GM10248 (cell line): ENCODE results near the gene MAP2K3.
"Not testable (repeated sequence)": the region's sequence is repeated elsewhere in the genome, so short reads cannot be mapped to it uniquely, and the experiment has no call there.

Experiments used
- CTCF ChIA-PET: fragments of 300-600 bp; sonication (Branson Sonifier 250); formaldehyde crosslinking; extraction: SDS; loops from one replicate; lab custom pipeline; 2021; ENCODE audit warnings: antibody characterized with exemption; lab: Yijun Ruan, JAX
- POLR2A ChIA-PET: fragments of 350-650 bp; sonication (Branson Sonifier 250); formaldehyde crosslinking; extraction: SDS; loops from one replicate; lab custom pipeline; 2020; ENCODE audit warnings: antibody characterized with exemption; lab: Yijun Ruan, JAX
- DNase-seq: peaks from one replicate; pipeline ENCODE4 v3.0.0; 2012; ENCODE audit errors: extremely low spot score
- TF ChIP-seq, protein P1 (sequence below): IDR thresholded peaks from 2 replicates; pipeline ENCODE4 v1.5.1; 2012; ENCODE audit warnings: mild to moderate bottlenecking, low read depth; ENCODE audit errors: extremely low read depth, missing control alignments, control extremely low read depth

MAP2K3 gene

GRCh38 chr17:21330436-21331160, 46.1 kb downstream of the MAP2K3 start:
- TF ChIP-seq, protein P1, sequence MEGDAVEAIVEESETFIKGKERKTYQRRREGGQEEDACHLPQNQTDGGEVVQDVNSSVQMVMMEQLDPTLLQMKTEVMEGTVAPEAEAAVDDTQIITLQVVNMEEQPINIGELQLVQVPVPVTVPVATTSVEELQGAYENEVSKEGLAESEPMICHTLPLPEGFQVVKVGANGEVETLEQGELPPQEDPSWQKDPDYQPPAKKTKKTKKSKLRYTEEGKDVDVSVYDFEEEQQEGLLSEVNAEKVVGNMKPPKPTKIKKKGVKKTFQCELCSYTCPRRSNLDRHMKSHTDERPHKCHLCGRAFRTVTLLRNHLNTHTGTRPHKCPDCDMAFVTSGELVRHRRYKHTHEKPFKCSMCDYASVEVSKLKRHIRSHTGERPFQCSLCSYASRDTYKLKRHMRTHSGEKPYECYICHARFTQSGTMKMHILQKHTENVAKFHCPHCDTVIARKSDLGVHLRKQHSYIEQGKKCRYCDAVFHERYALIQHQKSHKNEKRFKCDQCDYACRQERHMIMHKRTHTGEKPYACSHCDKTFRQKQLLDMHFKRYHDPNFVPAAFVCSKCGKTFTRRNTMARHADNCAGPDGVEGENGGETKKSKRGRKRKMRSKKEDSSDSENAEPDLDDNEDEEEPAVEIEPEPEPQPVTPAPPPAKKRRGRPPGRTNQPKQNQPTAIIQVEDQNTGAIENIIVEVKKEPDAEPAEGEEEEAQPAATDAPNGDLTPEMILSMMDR = no peak
- no peak for DNase-seq
- CTCF ChIA-PET = no interaction called here
- POLR2A ChIA-PET = no interaction called here

- POLR2A ChIA-PET, CTCF ChIA-PET: not testable (repeated sequence)
Measured at GRCh38 chr17:21336541-21337294, 52.2 kb downstream of the MAP2K3 start.

DNA sequence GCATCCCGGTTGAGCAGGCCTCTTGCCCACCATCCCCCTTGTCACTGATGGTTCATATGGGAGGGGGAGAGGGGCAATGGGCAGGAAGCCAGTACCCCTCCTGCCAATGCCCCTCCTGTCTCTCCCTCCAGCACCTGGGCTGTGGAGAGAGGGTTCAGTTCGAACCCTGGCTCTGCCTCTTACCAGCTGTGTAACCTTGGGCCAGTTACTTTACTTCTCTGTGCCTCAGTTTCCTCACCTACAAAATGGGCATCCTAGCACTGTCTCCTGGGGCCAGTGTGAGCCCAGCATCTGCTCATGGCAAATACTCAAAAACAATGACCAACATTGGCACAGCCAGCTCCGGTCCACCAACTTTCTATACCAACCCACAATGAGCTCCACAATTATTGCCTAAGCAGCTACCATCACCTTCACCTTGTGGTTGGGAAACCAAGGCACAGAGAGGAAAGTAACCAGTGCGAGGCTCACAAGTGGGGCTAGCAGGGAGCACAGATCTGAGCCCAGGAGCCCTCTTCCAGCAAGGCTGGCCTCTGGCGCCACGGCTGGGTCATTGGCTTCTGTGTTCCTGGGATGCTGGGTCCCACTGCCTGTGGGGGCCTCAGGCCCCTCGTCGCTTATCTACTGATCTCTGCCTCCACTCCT, 53.6 kb downstream of the MAP2K3 start:
- DNase-seq, CTCF ChIA-PET, POLR2A ChIA-PET: not testable (repeated sequence)

More at GRCh38 chr17:21336541-21337294, 52.2 kb downstream of the MAP2K3 start:
- not testable (repeated sequence) for DNase-seq

DNA sequence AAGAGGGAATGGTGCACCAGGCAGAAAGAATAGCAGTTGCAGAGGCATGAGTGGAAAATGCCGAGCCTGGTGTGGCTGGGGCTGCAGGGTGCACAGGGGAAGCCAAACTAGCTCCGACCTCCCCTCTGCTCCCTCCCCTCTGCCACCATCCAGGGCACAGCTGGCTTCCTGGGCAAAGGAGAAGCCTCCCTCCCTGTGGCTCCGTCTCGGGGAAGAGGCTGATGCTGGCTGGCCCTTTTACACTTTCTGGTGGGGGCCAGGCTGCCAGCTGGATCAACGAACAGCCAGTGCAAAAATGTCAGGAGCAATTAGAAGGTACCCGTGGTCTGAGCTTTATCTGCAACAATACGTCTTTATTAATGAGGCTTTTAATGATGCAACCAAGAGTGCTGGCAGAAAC, 54.5 kb downstream of the MAP2K3 start:
- TF ChIP-seq, protein P1 = no peak
- ChIA-PET POLR2A (no interaction called here), CTCF (no interaction called here)
- no peak for DNase-seq

GRCh38 chr17:21339571-21339970, 55.1 kb downstream of the MAP2K3 start:
- POLR2A ChIA-PET, DNase-seq, CTCF ChIA-PET: not testable (repeated sequence)

- DNase-seq, CTCF ChIA-PET, POLR2A ChIA-PET: not testable (repeated sequence)
Measured at GRCh38 chr17:21340407-21340806, 55.9 kb downstream of the MAP2K3 start.

DNA sequence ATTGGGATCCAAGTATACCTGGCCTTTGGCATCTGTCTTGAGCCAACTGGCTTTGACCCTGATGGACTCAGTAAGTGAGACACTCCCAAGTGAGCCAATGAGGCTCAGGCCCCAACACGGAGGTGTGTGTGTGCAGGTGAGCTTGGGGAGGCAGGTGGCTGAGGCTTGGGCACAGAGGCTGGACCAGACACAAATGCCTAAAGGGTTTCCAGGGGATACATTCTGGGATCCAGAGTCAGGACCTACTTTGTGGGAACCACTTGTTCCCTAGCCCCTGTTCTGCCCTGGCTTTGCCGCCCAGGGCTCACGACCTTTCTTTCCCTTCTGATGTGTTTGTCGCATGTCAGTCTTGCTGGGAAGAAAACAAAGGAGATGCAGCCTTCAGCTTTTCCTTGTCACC, 56.8 kb downstream of the MAP2K3 start:
- POLR2A ChIA-PET, DNase-seq: not testable (repeated sequence)

GRCh38 chr17:21341925-21342540, 57.5 kb downstream of the MAP2K3 start:
- POLR2A ChIA-PET, CTCF ChIA-PET, DNase-seq: not testable (repeated sequence)

More for the DNA sequence above, 56.8 kb downstream of the MAP2K3 start:
- CTCF ChIA-PET = not testable (repeated sequence)

DNA sequence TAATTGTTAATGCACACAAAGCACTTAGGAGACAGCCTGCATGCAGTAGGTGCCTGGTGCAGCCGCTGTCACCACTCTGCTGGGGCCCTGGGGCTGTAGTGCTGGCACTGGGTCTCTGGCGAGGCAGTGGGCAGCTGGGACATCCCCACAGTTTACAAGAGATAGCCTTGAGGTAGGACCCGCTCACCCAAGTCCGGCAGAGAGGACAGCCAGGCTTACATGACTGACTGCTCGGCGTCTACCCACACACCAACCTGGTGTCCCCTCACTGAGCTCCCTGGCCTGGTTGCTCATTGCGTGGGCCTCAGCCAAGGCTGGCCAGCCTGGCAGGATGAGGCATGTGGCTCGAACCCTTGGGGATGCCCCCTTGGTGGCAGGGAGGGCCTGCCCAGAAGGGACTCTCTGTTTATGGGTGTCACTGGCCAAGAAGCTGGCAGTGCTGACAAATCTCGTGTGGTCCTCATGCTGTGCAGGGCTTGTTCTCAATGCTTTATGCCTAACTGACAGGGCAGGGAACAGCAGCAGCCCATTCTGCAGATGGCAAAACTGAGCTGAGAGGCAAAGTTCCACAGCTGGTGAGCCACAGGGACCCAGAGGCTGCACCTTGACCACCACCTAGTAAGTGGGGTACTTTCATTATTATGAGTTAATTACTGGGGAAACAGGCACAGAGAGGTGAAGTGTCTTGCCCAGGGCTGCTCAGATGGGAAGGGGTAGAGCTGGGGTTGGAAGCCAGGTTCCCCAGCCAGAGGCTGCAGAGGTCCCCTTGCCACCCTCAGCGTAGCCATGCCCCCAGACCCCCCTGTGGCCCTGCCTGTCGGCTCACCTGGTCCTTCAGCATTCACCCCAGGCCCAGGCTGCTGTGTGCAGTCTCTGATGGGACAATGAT, 58.8 kb downstream of the MAP2K3 start:
- CTCF ChIA-PET = not testable (repeated sequence)

GRCh38 chr17:21344801-21345200, 60.3 kb downstream of the MAP2K3 start:
- POLR2A ChIA-PET, DNase-seq, CTCF ChIA-PET: not testable (repeated sequence)

More for the DNA sequence above, 58.8 kb downstream of the MAP2K3 start:
- DNase-seq, POLR2A ChIA-PET: not testable (repeated sequence)
